Dermis blood vessel endothelial cell (primary cell): ENCODE data around the gene CAMK1D. TPM values are rescaled to one million over a fixed set of nuclear protein-coding genes. Genes with fewer than 3 reads are reported as not detected.

Experiments used
- DNase-seq: peaks from one replicate; pipeline ENCODE4 v3.0.0; 2010
- total RNA-seq: library from RNA; depleted of rRNA; stranded (reverse); fragments of >200 nt; gene quantifications from 2 replicates; pipeline ENCODE4 v1.2.3, GENCODE V29; 2014

CAMK1D gene
- total RNA-seq, 1 donor from 2014 or later, result 0.85 TPM

- DNase-seq, result no peak
Observed at GRCh38 chr10:12376211-12376610, 26.9 kb downstream of the CAMK1D start.

- no peak for DNase-seq
Observed at GRCh38 chr10:12377658-12378290, 28.4 kb downstream of the CAMK1D start.

- DNase-seq, result no peak
Observed at GRCh38 chr10:12380999-12381398, 31.7 kb downstream of the CAMK1D start.

GRCh38 chr10:12381536-12382156, 32.3 kb downstream of the CAMK1D start:
- DNase-seq, result no peak

DNA sequence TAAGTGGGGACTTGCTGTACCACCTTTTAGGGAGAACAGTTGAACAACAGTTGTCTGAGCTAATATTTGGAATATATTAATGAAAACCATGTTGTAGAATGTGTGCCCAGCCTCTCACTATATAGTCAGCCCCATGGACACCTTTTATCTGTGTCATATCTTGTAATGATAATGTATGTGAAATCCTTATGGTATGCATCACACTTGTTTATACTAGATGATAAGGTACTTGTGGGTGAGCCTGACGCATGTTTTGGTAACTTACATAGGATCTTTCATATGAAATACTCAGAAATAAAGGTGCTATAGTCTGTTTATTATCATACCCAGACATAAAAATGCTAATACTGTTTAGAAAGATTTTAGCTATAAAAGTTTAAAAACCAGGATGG, 32.8 kb downstream of the CAMK1D start:
- no peak for DNase-seq

- DNase-seq, result no peak
Observed at GRCh38 chr10:12382956-12383531, 33.7 kb downstream of the CAMK1D start.

- no peak for DNase-seq
Observed at GRCh38 chr10:12384906-12385305, 35.6 kb downstream of the CAMK1D start.

- DNase-seq, result no peak
Observed at GRCh38 chr10:12387561-12388210, 38.3 kb downstream of the CAMK1D start.

DNA sequence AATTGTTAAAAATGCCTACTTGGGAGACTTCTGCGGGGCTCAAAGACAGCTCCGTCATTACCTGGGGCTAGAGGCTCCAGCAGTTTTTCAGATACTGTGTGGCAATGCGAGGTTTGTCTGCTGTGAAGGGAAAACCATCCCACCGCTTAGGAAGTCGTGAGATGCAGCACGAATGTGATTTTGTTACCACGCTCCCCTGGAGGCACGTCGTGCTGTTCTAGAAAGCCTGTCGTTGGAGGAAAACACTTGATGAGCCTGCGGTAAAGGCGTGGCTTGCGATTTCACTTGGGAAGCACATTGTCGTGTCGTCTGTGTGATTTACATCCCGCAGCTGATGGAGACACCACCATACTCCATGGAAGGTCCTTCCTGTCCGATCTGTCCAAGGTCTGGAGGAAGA, 39.3 kb downstream of the CAMK1D start:
- DNase-seq, result no peak

- no peak for DNase-seq
Observed at GRCh38 chr10:12389154-12389734, 39.9 kb downstream of the CAMK1D start.

DNA sequence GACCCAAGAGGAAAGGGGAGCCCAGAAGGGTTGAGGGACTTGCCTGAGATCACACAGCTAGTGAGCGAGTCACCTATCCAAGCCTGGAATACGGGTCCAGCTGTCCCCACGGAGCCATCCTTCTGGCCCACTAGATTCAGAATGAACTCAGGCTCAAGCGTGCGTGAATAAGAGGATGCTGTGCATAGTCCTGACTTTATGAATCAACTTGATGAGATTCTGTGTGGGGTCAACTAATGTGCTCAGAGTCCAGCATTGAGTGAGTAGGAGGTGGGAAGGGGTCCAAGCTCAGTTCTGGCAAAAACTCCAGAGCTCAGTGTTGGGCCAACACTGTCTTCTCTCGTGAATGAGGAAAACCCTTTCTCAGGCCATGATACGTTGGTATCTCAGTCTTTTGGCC, 41.4 kb downstream of the CAMK1D start:
- DNase-seq, result no peak

- DNase-seq, result no peak
Observed at GRCh38 chr10:12391206-12391605, 41.9 kb downstream of the CAMK1D start.

GRCh38 chr10:12393831-12394230, 44.5 kb downstream of the CAMK1D start:
- no peak for DNase-seq

GRCh38 chr10:12394241-12395033, 45.1 kb downstream of the CAMK1D start:
- no peak for DNase-seq

- no peak for DNase-seq
Observed at GRCh38 chr10:12396093-12396492, 46.7 kb downstream of the CAMK1D start.

GRCh38 chr10:12396567-12396966, 47.2 kb downstream of the CAMK1D start:
- DNase-seq, result no peak

DNA sequence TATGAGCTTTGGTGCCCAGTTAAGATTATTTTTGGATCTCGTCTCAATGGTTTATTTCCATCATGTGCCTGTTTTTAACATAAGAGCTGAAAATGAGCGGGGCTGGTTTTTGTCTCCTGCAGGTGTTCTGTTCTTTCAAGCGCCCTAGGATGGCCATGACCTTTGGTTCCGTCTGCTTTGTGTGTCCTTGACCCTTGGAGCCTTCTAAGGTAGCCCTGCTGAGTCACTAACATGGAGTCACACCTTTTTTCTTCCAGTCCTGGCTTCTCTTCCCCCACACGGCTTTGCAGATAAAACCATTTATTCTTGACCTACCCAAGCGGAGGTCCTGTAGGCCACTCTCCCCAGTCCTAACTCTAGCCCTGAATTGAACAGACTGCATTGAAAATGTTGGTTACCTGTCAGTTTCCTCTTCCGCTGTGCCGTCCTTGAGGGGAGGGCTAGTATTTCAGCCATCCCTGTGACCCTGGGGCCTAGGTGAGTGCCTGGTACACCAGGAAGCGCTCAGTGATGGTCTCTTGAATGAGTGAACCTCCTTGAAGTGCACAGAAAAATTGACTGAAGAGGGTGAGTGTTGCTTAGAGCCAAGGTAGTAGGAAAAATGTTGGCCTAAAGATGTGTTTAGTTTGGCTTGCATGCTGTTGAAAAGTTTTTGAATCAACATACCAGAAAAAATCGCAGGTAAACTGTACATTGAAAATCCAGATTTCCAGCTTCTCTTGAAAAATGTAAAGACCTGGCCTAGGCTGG, 48.0 kb downstream of the CAMK1D start:
- no peak for DNase-seq

DNA sequence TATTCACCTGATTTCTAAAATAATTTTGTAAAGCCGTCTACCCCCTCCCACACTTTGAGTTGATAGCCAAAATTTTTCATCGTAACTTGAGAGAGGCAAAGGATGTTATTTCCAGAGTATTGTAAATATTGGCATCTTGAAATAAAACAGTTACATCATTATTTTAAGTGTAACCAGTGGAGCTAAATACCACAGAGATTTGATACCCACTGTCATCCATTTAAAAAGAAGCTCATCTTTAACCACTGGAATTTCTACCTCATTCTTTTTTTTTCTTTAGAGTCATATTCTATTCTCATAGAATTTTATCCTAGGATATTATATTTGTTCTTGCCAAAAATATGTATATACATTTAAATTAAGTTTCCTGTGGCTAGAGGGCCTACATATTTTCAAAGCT, 48.6 kb downstream of the CAMK1D start:
- no peak for DNase-seq

DNA sequence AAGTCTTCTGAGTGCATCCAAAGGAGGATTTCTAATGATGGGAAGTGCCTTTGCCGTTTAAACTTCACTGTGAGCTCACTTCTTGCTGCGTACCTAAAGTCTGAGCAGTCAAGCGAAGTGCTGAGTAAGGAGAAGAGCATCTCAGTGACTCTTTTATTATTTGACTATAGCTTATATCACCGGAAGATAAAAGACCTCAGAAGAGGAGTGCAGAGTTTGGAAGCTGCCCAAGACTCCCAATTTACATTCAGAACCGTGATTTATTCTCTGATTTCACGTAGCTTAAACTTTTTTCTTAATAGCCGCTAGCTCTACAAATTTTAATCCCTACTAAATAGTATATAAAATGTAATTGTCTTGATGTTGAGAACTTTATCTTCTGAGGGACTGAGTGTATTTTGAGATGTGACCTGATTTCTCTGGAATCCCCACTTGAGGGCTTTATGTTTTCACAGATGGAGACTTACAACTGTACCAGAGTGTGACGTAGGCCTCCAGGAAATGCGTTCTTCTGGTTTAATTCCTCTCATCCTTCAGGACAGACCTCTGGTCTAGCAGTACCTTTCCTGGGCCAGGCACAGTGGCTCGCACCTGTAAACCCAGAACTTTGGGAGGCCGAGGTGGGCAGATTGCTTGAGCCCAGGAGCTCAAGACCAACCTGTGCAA, 51.1 kb downstream of the CAMK1D start:
- DNase-seq, result no peak

GRCh38 chr10:12401466-12401865, 52.1 kb downstream of the CAMK1D start:
- no peak for DNase-seq

DNA sequence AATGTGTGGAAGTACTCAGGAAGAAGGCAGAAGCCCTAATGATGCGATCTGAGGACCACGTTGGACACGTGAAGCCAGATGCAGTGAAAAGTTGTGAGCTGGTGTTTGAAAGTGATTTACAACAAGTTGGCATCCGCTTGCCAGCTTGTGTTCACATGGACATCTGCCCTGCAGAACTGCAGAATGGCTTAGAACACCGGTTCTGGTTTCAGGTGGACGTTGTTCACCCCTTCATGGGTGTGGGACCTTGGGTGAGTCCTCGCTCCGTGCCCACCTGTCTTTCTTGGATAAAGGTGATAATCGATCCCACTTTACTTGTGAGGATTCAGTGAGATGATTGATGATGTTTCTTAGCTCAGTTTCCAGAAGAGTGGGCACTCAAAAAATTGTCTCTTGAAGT, 53.8 kb downstream of the CAMK1D start:
- no peak for DNase-seq
